T follicular helper cell (primary cell): Measurements from ENCODE around the gene ZNF493.
A peak's percentile ranks its signal among the peaks of the same experiment; 100 is the strongest.

Experiments
- DNase-seq: peaks from one replicate; pipeline ENCODE4 v3.0.0-alpha.2; 2020; ENCODE audit warnings: low read depth

Gene ZNF493

GRCh38 chr19:21463449-21464105 lies 66.6 kb downstream of the ZNF493 start:
- peak; percentile 10 for DNase-seq

- no peak for DNase-seq
Measured at GRCh38 chr19:21466627-21467026, 69.7 kb downstream of the ZNF493 start.

GRCh38 chr19:21468791-21469190 lies 71.9 kb downstream of the ZNF493 start:
- no peak for DNase-seq

- no peak for DNase-seq
Measured at GRCh38 chr19:21472507-21472906, 75.6 kb downstream of the ZNF493 start.

- DNase-seq = peak; percentile 64
Measured at GRCh38 chr19:21474671-21475181, 77.8 kb downstream of the ZNF493 start.
